Activated B cell treated with CpG ODN at 0.5 μM for 24 hours (primary cell): Measurements from ENCODE around the gene RASSF9. TPM values are rescaled to one million over a fixed set of nuclear protein-coding genes. Genes with fewer than 3 reads are reported as not detected.

ENCODE experiments used
- ATAC-seq: fragments of 200-7000 bp; cut with Tn5 transposase; one replicate; pipeline ENCODE4 v1.10.0; 2021; ENCODE audit warnings: low read depth, mild to moderate bottlenecking, moderate library complexity
- CTCF ChIA-PET: fragments of 350-600 bp; sonication (Branson Sonifier 250); formaldehyde crosslinking; loops from one replicate; lab custom pipeline; 2021; ENCODE audit warnings: antibody characterized with exemption; lab: Charles Lee
- POLR2A ChIA-PET: fragments of 350-600 bp; sonication (Branson Sonifier 250); formaldehyde crosslinking; loops from one replicate; lab custom pipeline; 2021; ENCODE audit warnings: antibody characterized with exemption; lab: Charles Lee
- DNase-seq: peaks from one replicate; pipeline ENCODE4 v3.0.0; 2022
- H3K27ac Mint-ChIP-seq: one replicate; pipeline ENCODE4 v1.8.0; 2020; ENCODE audit warnings: mixed read lengths
- H3K27me3 Mint-ChIP-seq: one replicate; pipeline ENCODE4 v1.8.0; 2021; ENCODE audit warnings: mixed read lengths
- H3K36me3 Mint-ChIP-seq: one replicate; pipeline ENCODE4 v1.8.0; 2021; ENCODE audit warnings: low read depth, mixed read lengths
- H3K4me1 Mint-ChIP-seq: one replicate; pipeline ENCODE4 v1.8.0; 2021; ENCODE audit warnings: mixed read lengths
- H3K4me3 Mint-ChIP-seq: one replicate; pipeline ENCODE4 v1.8.0; 2020; ENCODE audit warnings: mild to moderate bottlenecking, mixed read lengths
- H3K9me3 Mint-ChIP-seq: one replicate; pipeline ENCODE4 v1.8.0; 2020; ENCODE audit warnings: mixed read lengths
- CTCF ChIP-seq: fragments of 200-600 bp; IDR thresholded peaks from one replicate; pipeline ENCODE4 v1.8.0; 2022; ENCODE audit warnings: antibody characterized with exemption, mild to moderate bottlenecking
- intact Hi-C: fragments of 100-400 bp; cut with micrococcal nuclease; formaldehyde crosslinking; loops from one replicate; pipeline ENCODE4 v1.15.1; 2024
- total RNA-seq: library from RNA; stranded (reverse); gene quantifications from 2 replicates; pipeline ENCODE4 v1.2.3, GENCODE V29; 2022

Gene RASSF9
- total RNA-seq, 1 donor from 2014 or later, result not detected

- H3K27me3 Mint-ChIP-seq, result no peaks in the 10 kb centered on the region
- intact Hi-C loops, result loop anchor here (1.0 kb wide), 1 partner anchor 390 kb away; no protein-coding TSS in a partner anchor
- no peak overlapping the region for H3K27ac Mint-ChIP-seq
- ATAC-seq (no peak), DNase-seq (no peak)
- no peaks in the 10 kb centered on the region for H3K4me1 Mint-ChIP-seq
- H3K4me3 Mint-ChIP-seq, result no peak overlapping the region
- ChIA-PET POLR2A (no interaction called here), CTCF (interaction anchor here (0.6 to 1.5 kb wide), 6 partner anchors 11 to 442 kb away, joined by 3 to 5 read pairs (median 3); no protein-coding TSS in a partner anchor)
- no peaks in the 10 kb centered on the region for H3K9me3 Mint-ChIP-seq
- no peak for TF ChIP-seq CTCF
- H3K36me3 Mint-ChIP-seq, result no peaks in the 10 kb centered on the region
Measured at GRCh38 chr12:85866986-85867776, 31.0 kb upstream of the RASSF9 start.

- no peak for TF ChIP-seq CTCF
- POLR2A ChIA-PET, result no interaction called here
- H3K9me3 Mint-ChIP-seq, result no peaks in the 10 kb centered on the region
- no peak for DNase-seq
- intact Hi-C loops, result no loop called here
- ATAC-seq, result no peak
- CTCF ChIA-PET, result interaction anchor here (0.6 kb wide), 1 partner anchor 216 kb away, joined by 3 read pairs; no protein-coding TSS in a partner anchor
- no peaks in the 10 kb centered on the region for H3K4me1 Mint-ChIP-seq
- no peaks in the 10 kb centered on the region for H3K36me3 Mint-ChIP-seq
- no peak overlapping the region for H3K27ac Mint-ChIP-seq
- no peak overlapping the region for H3K4me3 Mint-ChIP-seq
- H3K27me3 Mint-ChIP-seq, result no peaks in the 10 kb centered on the region
Measured at GRCh38 chr12:85865890-85866289, 29.7 kb upstream of the RASSF9 start.

DNA sequence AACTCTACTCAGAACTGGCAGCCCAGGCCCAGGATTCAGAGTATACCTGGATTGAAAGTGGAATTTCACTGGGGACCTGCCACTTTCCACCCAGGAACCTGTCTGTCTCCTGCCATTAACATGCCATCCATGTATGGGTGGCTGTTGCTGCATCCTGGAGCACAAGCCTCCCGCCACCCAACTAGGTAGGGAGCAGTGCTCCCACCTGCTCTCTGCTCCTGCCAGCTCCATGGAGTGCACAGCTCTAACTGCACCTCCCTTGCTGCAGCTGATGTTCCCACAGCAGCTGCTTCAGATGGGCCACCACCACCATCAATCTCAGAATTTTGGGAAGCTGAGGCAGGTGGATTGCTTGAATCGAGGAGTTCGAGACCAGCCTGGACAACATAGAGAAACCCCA, 20.8 kb upstream of the RASSF9 start:
- DNase-seq, result no peak
- H3K4me1 Mint-ChIP-seq, result no peaks in the 10 kb centered on the region
- ATAC-seq, result no peak
- H3K27me3 Mint-ChIP-seq, result no peaks in the 10 kb centered on the region
- intact Hi-C loops, result no loop called here
- no peak for TF ChIP-seq CTCF
- ChIA-PET CTCF (no interaction called here), POLR2A (no interaction called here)
- H3K9me3 Mint-ChIP-seq, result no peaks in the 10 kb centered on the region
- no peak overlapping the region for H3K4me3 Mint-ChIP-seq
- H3K36me3 Mint-ChIP-seq, result no peaks in the 10 kb centered on the region
- H3K27ac Mint-ChIP-seq, result no peak overlapping the region

DNA sequence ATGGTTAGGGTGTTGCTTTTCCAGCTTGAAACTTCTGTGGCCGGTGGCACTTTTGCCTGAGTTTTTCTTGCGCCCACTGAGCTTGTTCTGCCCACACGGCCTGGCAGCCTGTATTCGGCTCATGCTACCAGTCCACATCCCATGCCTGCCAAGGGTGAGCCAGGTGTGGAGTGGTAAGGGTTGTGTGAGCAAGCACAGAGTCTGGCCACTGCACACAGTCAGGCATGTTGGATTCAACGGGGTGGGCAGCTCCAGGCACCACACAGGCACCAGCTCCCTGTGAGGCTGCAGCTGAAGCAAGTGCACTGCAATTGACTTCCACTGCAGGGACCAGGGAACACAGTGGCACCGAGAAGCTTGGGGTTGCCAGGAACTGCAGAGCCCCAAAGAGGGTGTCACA, 19.1 kb upstream of the RASSF9 start:
- no peak overlapping the region for H3K27ac Mint-ChIP-seq
- no peaks in the 10 kb centered on the region for H3K27me3 Mint-ChIP-seq
- ATAC-seq, result no peak
- H3K4me1 Mint-ChIP-seq, result no peaks in the 10 kb centered on the region
- no peak for TF ChIP-seq CTCF
- H3K4me3 Mint-ChIP-seq, result no peak overlapping the region
- H3K36me3 Mint-ChIP-seq, result no peaks in the 10 kb centered on the region
- H3K9me3 Mint-ChIP-seq, result no peaks in the 10 kb centered on the region
- DNase-seq, result no peak
- POLR2A ChIA-PET, result no interaction called here
- intact Hi-C loops, result no loop called here
- CTCF ChIA-PET, result no interaction called here

DNA sequence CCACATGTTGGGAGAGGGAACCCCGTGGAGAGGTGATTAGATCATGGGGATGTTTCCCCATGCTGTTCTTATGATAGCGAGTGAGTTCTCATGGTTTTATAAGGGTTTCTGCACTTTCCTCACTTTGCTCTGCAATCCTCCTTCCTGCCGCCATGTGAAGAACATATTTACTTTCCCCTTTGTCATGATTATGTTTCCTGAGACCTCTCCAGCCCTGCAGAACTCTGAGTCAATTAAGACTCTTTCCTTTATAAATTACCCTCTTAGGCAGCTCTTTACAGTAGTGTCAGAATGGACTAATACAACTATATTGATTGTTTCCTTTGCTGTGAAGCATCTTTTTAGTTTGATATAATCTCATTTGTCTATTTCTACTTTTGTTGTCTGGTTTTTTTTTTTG, 13.1 kb upstream of the RASSF9 start:
- CTCF ChIA-PET, result no interaction called here
- no peak overlapping the region for H3K27ac Mint-ChIP-seq
- POLR2A ChIA-PET, result no interaction called here
- TF ChIP-seq CTCF, result no peak
- no peaks in the 10 kb centered on the region for H3K36me3 Mint-ChIP-seq
- H3K4me1 Mint-ChIP-seq, result no peaks in the 10 kb centered on the region
- no peaks in the 10 kb centered on the region for H3K9me3 Mint-ChIP-seq
- ATAC-seq, result no peak
- DNase-seq, result no peak
- no peaks in the 10 kb centered on the region for H3K27me3 Mint-ChIP-seq
- intact Hi-C loops, result no loop called here
- H3K4me3 Mint-ChIP-seq, result no peak overlapping the region
